GM12874 (cell line): ENCODE measurements around the gene CCNK.

ENCODE experiments used
- CTCF ChIP-seq: IDR thresholded peaks from 2 replicates; pipeline ENCODE4 v1.5.1; 2011; ENCODE audit warnings: low read depth, mild to moderate bottlenecking, control low read depth, low read length, moderate library complexity; ENCODE audit not compliant: insufficient read depth

CCNK gene

GRCh38 chr14:99518441-99519346 is 37.5 kb downstream of the CCNK start:
- peak; percentile 98 for TF ChIP-seq CTCF

DNA sequence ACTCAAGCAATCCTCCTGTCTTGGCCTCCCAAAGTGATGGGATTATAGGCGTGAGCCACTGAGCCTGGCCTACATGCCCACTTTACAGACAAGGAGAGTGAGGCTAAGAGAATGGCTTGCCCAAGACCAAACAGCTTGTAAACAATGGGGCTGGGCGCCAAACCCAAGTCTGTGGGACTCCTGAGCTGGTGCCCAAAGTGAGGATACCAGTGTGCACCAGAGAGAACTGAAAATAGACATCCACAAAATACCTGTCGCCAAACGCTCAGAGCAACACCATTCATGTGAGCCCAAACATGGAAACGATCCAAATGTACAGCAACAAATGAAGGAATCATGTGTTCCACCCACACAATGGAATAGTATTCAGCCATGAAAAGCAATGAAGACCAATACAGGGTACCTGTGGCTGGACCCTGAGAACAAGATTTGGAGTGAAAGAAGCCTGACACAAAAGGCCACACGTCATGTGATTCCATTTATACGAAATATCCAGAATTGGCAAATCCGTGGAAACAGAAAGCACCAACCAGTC is 38.2 kb downstream of the CCNK start:
- no peak for TF ChIP-seq CTCF

GRCh38 chr14:99519931-99520421 is 38.8 kb downstream of the CCNK start:
- TF ChIP-seq CTCF: no peak

- no peak for TF ChIP-seq CTCF
Measured at GRCh38 chr14:99520571-99521081, 39.4 kb downstream of the CCNK start.

GRCh38 chr14:99521176-99522024 is 40.2 kb downstream of the CCNK start:
- no peak for TF ChIP-seq CTCF

DNA sequence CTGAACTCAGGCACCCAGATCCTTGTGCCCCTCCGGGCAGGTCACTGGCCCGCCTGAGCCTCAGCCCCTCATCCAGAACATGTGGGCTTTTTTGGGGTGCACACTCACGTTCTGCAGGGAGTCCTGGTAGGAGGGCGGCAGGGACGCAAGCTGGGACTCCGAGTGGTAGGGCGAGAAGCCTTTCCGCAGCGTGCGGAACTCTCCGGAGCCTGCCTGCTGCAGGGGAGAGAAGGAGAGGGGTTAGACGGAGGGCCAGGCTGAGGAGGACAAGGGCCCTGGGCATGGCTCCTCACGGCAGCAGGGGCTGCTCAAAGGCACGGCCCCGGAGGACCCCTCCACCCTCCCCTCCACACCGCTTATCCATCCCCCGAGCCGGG is 40.8 kb downstream of the CCNK start:
- TF ChIP-seq CTCF: no peak

DNA sequence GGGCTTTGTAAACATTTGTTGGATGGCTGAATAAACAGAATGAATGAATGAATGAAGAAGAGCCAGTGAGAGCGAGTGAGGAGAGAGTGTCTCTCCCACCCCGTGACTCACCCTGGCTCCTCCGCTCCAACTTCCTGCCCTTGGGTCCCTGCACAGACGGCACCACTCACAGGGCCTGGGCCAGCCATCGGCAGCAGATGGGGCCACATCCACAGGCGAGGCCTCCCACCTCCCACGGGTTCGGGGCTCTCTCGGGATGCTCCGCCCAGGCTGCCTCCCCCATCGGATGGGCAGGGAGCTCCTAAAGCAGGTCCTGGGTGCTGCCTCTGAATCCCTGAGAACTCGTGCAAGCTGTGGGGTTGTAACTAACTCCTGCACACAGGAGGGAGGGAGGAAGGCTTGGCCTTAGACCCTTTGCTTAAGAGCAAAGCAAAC is 41.3 kb downstream of the CCNK start:
- no peak for TF ChIP-seq CTCF
